K562 (cell line): ENCODE data around the gene SAMD11. TPM values are rescaled to one million over a fixed set of nuclear protein-coding genes. Genes with fewer than 3 reads are reported as not detected.

Experiments
- ERF ChIP-seq: fragments of 450-650 bp; formaldehyde crosslinking; IDR thresholded peaks from 2 replicates; pipeline ENCODE4 v1.4.0; 2020; ENCODE audit warnings: mild to moderate bottlenecking, mixed read lengths
- GTF2F1 ChIP-seq: IDR thresholded peaks from 2 replicates; pipeline ENCODE4 v1.6.1; 2011; ENCODE audit warnings: low read depth, low read length, improper control_type of control experiment
- HBP1 ChIP-seq: fragments of 450-650 bp; formaldehyde crosslinking; IDR thresholded peaks from 2 replicates; pipeline ENCODE4 v1.4.0; 2022; ENCODE audit warnings: missing genetic modification characterization
- ID3 ChIP-seq, 2 experiments: fragments of 250-450 bp in 1 of 2; fragments of 450-650 bp in 1 of 2; sonication (Bioruptor Pico) in 1 of 2; IDR thresholded peaks; 2 replicates each; pipeline versions ENCODE4 v1.6.1 to v1.8.0; 2016 to 2021; ENCODE audit warnings: mild to moderate bottlenecking in 2 of 2, moderate library complexity in 2 of 2, missing compliant biosample characterization in 1 of 2, missing genetic modification characterization in 1 of 2
- ILK ChIP-seq: fragments of 450-650 bp; IDR thresholded peaks from 2 replicates; pipeline ENCODE4 v1.6.1; 2016; ENCODE audit warnings: missing genetic modification characterization, low read depth, mild to moderate bottlenecking, missing compliant biosample characterization, moderate library complexity, borderline replicate concordance
- MCM7 ChIP-seq, 2 experiments: fragments of 450-650 bp; IDR thresholded peaks; 2 replicates each; pipeline ENCODE4 v1.6.1; 2016 to 2018
- MYBL2 ChIP-seq, 2 experiments: fragments of 450-650 bp in 1 of 2; sonication (generic) in 1 of 2; formaldehyde crosslinking in 1 of 2; IDR thresholded peaks; 2 replicates each; pipeline versions ENCODE4 v1.6.1 to v1.8.1; 2017 to 2022; ENCODE audit warnings: borderline replicate concordance in 1 of 2, inconsistent platforms in 1 of 2, low read depth in 1 of 2, mild to moderate bottlenecking in 1 of 2, missing genetic modification reagents in 1 of 2, moderate library complexity in 1 of 2
- NELFE ChIP-seq: IDR thresholded peaks from 2 replicates; pipeline ENCODE4 v1.6.1; 2011; ENCODE audit warnings: mild to moderate bottlenecking; ENCODE audit not compliant: insufficient read depth, insufficient read length
- NUFIP1 ChIP-seq: fragments of 450-650 bp; IDR thresholded peaks from 2 replicates; pipeline ENCODE4 v1.6.1; 2018; ENCODE audit not compliant: partially characterized antibody
- POLR2AphosphoS2 ChIP-seq: IDR thresholded peaks from 2 replicates; pipeline ENCODE4 v1.6.1; 2012; ENCODE audit warnings: low read length, improper control_type of control experiment
- POLR2AphosphoS5 ChIP-seq: IDR thresholded peaks from 2 replicates; pipeline ENCODE4 v1.6.1; 2011; ENCODE audit warnings: mild to moderate bottlenecking, low read depth, low read length, moderate library complexity; ENCODE audit not compliant: control insufficient read depth, insufficient read depth
- RBFOX2 ChIP-seq: fragments of 200-400 bp; formaldehyde crosslinking; IDR thresholded peaks from 2 replicates; pipeline ENCODE4 v1.6.1; 2017; ENCODE audit warnings: low read depth, mild to moderate bottlenecking, low read length, moderate library complexity
- TCF3 ChIP-seq: sonication (generic); formaldehyde crosslinking; IDR thresholded peaks from 2 replicates; pipeline ENCODE4 v1.4.0; 2020; ENCODE audit warnings: mild to moderate bottlenecking, missing genetic modification reagents
- TEAD4 ChIP-seq, 2 experiments: sonication (generic) in 1 of 2; formaldehyde crosslinking in 1 of 2; IDR thresholded peaks; 2 replicates each; pipeline versions ENCODE4 v1.6.1 to v1.8.0; 2012 to 2022; ENCODE audit warnings: borderline replicate concordance in 1 of 2, inconsistent platforms in 1 of 2, low read length in 1 of 2, mild to moderate bottlenecking in 1 of 2, missing genetic modification reagents in 1 of 2
- THRAP3 ChIP-seq: fragments of 450-650 bp; IDR thresholded peaks from 2 replicates; pipeline ENCODE4 v1.6.1; 2016; ENCODE audit warnings: mild to moderate bottlenecking, inconsistent platforms, borderline replicate concordance
- ZBTB8A ChIP-seq: fragments of 450-650 bp; IDR thresholded peaks from 2 replicates; pipeline ENCODE4 v1.6.1; 2018; ENCODE audit warnings: mild to moderate bottlenecking, moderate library complexity; ENCODE audit not compliant: partially characterized antibody
- ZNF253 ChIP-seq: fragments of 250-450 bp; sonication (Bioruptor Pico); conservative IDR thresholded peaks from 2 replicates; pipeline ENCODE4 v1.6.1; 2021; ENCODE audit warnings: mild to moderate bottlenecking
- ZNF311 ChIP-seq: fragments of 250-450 bp; sonication (Bioruptor Pico); IDR thresholded peaks from 2 replicates; pipeline ENCODE4 v1.4.0; 2020; ENCODE audit warnings: mild to moderate bottlenecking, moderate library complexity
- ZNF696 ChIP-seq: fragments of 250-450 bp; sonication (Bioruptor Pico); conservative IDR thresholded peaks from 2 replicates; pipeline ENCODE4 v1.4.0; 2020; ENCODE audit warnings: mild to moderate bottlenecking, moderate library complexity
- polyA plus RNA-seq, 8 experiments: library from polyadenylated mRNA; depleted of rRNA in 4 of 8; stranded (reverse) in 5 of 8; unstranded in 3 of 8; fragments of >200 nt; fragmentation: Nextera tagmentation in 2 of 8; fragmentation: Illumina TruSeq in 1 of 8; extraction: Ambion mirVana in 2 of 8; extraction: Trizol in 1 of 8; gene quantifications; 2 replicates each; pipeline versions ENCODE4 v1.2.1 to v1.2.3, GENCODE V29; 2011 to 2014; ENCODE audit warnings: inconsistent platforms in 1 of 8, missing spikeins in 1 of 8
- total RNA-seq, 7 experiments: library from RNA; depleted of rRNA in 6 of 7; stranded (reverse); fragments of >200 nt in 6 of 7; fragmentation: Illumina TruSeq in 2 of 7; extraction: Trizol in 2 of 7; gene quantifications; 2 replicates each; pipeline versions ENCODE4 v1.2.1 to v1.2.3, GENCODE V29; 2011 to 2021; ENCODE audit warnings: low replicate concordance in 1 of 7
- TF ChIP-seq, protein P1 (sequence below): fragments of 250-450 bp; sonication (Bioruptor Pico); IDR thresholded peaks from 2 replicates; pipeline ENCODE4 v1.8.0; 2021; ENCODE audit warnings: moderate library complexity, mild to moderate bottlenecking, inconsistent platforms
- TF ChIP-seq, protein P2 (sequence below): fragments of 250-450 bp; sonication (Bioruptor Pico); IDR thresholded peaks from 2 replicates; pipeline ENCODE4 v1.4.0; 2020; ENCODE audit warnings: mild to moderate bottlenecking, moderate library complexity
- TF ChIP-seq, protein P3 (sequence below): fragments of 450-650 bp; IDR thresholded peaks from 2 replicates; pipeline ENCODE4 v1.6.1; 2016; ENCODE audit warnings: borderline replicate concordance

Gene SAMD11
- total and polyA plus RNA-seq, 9 of the 15 experiments (the other 6 are each of a cell fraction or from before 2014, with no cell fraction given): 0.07 to 0.82 (median 0.11) TPM; not detected in 2

DNA sequence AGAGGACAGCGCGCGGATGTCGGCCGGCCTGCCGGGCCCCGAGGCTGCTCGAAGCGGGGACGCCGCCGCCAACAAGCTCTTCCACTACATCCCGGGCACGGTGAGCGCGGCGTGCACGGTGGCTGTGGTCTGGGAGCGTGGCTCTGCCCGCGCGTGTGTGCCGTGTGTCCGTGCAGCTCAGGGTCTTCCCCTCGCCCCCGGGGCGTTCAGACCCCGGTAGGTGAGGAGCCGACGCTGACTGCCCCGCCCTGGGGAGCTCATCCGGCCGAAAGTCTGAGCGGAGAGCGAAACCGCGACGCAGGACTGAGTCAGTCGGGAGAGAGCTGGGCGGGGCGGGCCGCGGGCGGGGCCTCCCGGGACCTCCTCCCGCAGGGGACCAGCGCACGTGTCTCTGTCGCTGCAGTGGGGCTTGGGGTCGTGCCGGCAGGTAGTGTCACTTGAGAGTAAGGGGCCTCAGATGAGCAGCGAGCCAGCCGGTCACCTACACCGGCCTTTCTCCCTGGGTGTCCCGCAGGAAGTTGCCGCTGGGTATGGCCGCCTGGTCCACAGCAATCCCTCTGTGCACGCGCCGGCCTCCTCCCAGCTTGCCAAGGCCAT lies 43.1 kb downstream of the SAMD11 start (continued):
- TF ChIP-seq POLR2AphosphoS2 (no peak), ERF (CRISPR knock-in tag) (peak; percentile 30; the same call in 1 of the 2 replicates), ID3 (CRISPR knock-in tag; IDR thresholded peaks at IDR 0.05) (no peak), ID3 (tag; IDR thresholded peaks at IDR 0.05) (0 out of 2 replicates have a peak, but pooled peaks have one; percentile 21), TEAD4 (IDR thresholded peaks at IDR 0.05; ENCODE audit: low read length) (no peak), TEAD4 (CRISPR knock-in tag; IDR thresholded peaks at IDR 0.05; ENCODE audit: borderline replicate concordance) (no peak), TCF3 (CRISPR knock-in tag) (no peak), NUFIP1 (no peak), NELFE (no peak), ZNF253 (CRISPR knock-in tag) (no peak), MCM7 (IDR thresholded peaks at IDR 0.05) (no peak), MYBL2 (IDR thresholded peaks at IDR 0.05; ENCODE audit: low read depth) (no peak), MYBL2 (CRISPR knock-in tag; IDR thresholded peaks at IDR 0.05; ENCODE audit: borderline replicate concordance) (no peak), HBP1 (CRISPR knock-in tag) (no peak), RBFOX2 (peak; percentile 80), POLR2AphosphoS5 (no peak; the same call in 1 of the 2 replicates), ZNF696 (CRISPR knock-in tag) (no peak), ZNF311 (CRISPR knock-in tag) (no peak), ILK (tag) (no peak), GTF2F1 (no peak), ZBTB8A (no peak), THRAP3 (no peak)
- TF ChIP-seq, protein P1, sequence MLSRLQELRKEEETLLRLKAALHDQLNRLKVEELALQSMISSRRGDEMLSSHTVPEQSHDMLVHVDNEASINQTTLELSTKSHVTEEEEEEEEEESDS (CRISPR knock-in tag): no peak
- TF ChIP-seq, protein P2, sequence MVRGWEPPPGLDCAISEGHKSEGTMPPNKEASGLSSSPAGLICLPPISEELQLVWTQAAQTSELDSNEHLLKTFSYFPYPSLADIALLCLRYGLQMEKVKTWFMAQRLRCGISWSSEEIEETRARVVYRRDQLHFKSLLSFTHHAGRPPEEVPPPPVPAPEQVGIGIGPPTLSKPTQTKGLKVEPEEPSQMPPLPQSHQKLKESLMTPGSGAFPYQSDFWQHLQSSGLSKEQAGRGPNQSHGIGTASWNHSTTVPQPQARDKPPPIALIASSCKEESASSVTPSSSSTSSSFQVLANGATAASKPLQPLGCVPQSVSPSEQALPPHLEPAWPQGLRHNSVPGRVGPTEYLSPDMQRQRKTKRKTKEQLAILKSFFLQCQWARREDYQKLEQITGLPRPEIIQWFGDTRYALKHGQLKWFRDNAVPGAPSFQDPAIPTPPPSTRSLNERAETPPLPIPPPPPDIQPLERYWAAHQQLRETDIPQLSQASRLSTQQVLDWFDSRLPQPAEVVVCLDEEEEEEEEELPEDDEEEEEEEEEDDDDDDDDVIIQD (CRISPR knock-in tag): no peak
- TF ChIP-seq, protein P3, sequence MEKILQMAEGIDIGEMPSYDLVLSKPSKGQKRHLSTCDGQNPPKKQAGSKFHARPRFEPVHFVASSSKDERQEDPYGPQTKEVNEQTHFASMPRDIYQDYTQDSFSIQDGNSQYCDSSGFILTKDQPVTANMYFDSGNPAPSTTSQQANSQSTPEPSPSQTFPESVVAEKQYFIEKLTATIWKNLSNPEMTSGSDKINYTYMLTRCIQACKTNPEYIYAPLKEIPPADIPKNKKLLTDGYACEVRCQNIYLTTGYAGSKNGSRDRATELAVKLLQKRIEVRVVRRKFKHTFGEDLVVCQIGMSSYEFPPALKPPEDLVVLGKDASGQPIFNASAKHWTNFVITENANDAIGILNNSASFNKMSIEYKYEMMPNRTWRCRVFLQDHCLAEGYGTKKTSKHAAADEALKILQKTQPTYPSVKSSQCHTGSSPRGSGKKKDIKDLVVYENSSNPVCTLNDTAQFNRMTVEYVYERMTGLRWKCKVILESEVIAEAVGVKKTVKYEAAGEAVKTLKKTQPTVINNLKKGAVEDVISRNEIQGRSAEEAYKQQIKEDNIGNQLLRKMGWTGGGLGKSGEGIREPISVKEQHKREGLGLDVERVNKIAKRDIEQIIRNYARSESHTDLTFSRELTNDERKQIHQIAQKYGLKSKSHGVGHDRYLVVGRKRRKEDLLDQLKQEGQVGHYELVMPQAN: 0 out of 2 replicates have a peak, but pooled peaks have one; percentile 67
